Spleen (tissue), 7 donors: Measurements from ENCODE around the gene KIFBP.

Experiments used
- CTCF ChIP-seq, 11 experiments: fragments of 200-600 bp in 7 of 11; fragments of 450-650 bp in 4 of 11; sonication (generic) in 4 of 11; IDR thresholded peaks in 8 of 11; conservative IDR thresholded peaks in 3 of 11; 1 replicate in 7 of 11; 2 replicates in 4 of 11; pipeline versions ENCODE4 v1.4.0 to v1.8.0; 2016 to 2021; ENCODE audit warnings: antibody characterized with exemption in 11 of 11, inconsistent platforms in 4 of 11, mild to moderate bottlenecking in 1 of 11
- POLR2A ChIP-seq, 3 donors: fragments of 450-650 bp; IDR thresholded peaks; one replicate each; pipeline ENCODE4 v1.5.1; 2017; ENCODE audit warnings: antibody characterized with exemption in 3 of 3, mild to moderate bottlenecking in 1 of 3
- donor health status: DM: no; HTN: no; CAD: no; lungs with moderate emphysema.
- donor health status: DM: no; HTN: no; CAD: no.
- donor health status: DM: no; HTN: no; CAD: no.

- TF ChIP-seq CTCF (IDR thresholded peaks at IDR 0.05 in 8 of 11, conservative IDR thresholded peaks at IDR 0.05 in 3 of 11): no peak
- TF ChIP-seq POLR2A (IDR thresholded peaks at IDR 0.05): no peak
These were observed 8.6 kb downstream of the KIFBP start for GRCh38 chr10:68997211-68997610.
